Vagina (tissue), 2 donors: ENCODE results near the gene ACO1. TPM values are rescaled to one million over a fixed set of nuclear protein-coding genes. Genes with fewer than 3 reads are reported as not detected.

Experiments used
- DNase-seq, 2 donors: peaks; one replicate each; pipeline ENCODE4 v3.0.0-alpha.2; 2017; ENCODE audit errors: extremely low spot score in 2 of 2
- H3K27ac ChIP-seq: fragments of 200-600 bp; sonication (generic); one replicate; pipeline ENCODE4 v1.5.1; 2019
- H3K27me3 ChIP-seq: fragments of 200-600 bp; sonication (generic); one replicate; pipeline ENCODE4 v1.5.1; 2019
- H3K36me3 ChIP-seq, 2 donors: fragments of 200-600 bp; sonication (generic); one replicate each; pipeline ENCODE4 v1.5.1; 2017 to 2019
- H3K4me1 ChIP-seq: fragments of 200-600 bp; sonication (generic); one replicate; pipeline ENCODE4 v1.5.1; 2019
- H3K4me3 ChIP-seq, 2 donors: fragments of 200-600 bp; sonication (generic); 1 replicate in 1 of 2; 2 replicates in 1 of 2; pipeline ENCODE4 v1.5.1; 2016 to 2019
- H3K9me3 ChIP-seq: fragments of 200-600 bp; sonication (generic); one replicate; pipeline ENCODE4 v1.5.1; 2019
- POLR2A ChIP-seq, 2 donors: fragments of 450-650 bp; IDR thresholded peaks; one replicate each; pipeline ENCODE4 v1.6.1; 2017; ENCODE audit warnings: antibody characterized with exemption in 2 of 2, mild to moderate bottlenecking in 2 of 2, moderate library complexity in 2 of 2
- POLR2AphosphoS5 ChIP-seq, 2 donors: sonication (generic); formaldehyde crosslinking; IDR thresholded peaks; one replicate each; pipeline ENCODE4 v1.9.0; 2017; ENCODE audit warnings: antibody characterized with exemption in 2 of 2, mild to moderate bottlenecking in 2 of 2, low read depth in 1 of 2; ENCODE audit not compliant: insufficient read depth in 1 of 2
- intact Hi-C: fragments of 100-400 bp; cut with DNase I; formaldehyde crosslinking; loops from one replicate; pipeline ENCODE4 v1.15.1; 2023
- total RNA-seq: library from RNA; depleted of rRNA; stranded (reverse); fragments of >200 nt; gene quantifications from one replicate; pipeline ENCODE4 v1.2.3, GENCODE V29; 2016
- TF ChIP-seq, protein P1 (sequence below), 3 experiments: fragments of 450-650 bp in 2 of 3; fragments of 200-600 bp in 1 of 3; sonication (generic) in 1 of 3; IDR thresholded peaks; one replicate each; pipeline ENCODE4 v1.5.1; 2017 to 2019; ENCODE audit warnings: antibody characterized with exemption in 3 of 3, mild to moderate bottlenecking in 2 of 3, moderate library complexity in 2 of 3

Gene ACO1
- total RNA-seq, 1 donor from 2014 or later, result 23.6 TPM

DNA sequence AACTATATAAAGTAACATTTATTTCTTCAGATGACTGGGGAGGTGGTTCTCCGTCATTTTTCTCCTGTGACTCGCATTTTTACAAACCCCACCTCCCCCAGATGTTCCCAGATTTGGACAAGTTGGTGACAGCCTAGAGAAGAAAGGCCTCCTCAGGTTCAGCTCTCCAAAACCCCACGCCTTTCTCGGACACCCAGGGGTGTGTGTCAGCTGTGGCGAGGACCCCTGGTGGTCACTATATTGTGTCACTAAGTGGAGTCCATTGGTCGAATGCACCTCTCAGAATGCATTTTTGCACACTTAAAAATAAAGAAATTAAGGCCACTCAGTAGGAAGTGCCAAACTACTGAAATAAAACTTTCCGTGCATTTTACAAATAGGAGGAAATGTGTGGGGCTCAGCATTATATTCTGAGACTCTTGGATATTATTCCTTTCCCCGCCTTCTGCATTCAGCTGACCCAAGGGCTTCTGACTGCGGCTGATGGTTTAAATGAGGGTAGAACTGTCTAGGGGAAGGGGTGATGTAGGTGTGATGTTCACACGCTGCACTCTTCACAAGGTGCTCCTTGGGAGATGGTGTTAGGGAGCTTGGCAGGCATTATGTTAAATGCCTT lies 47.6 kb downstream of the ACO1 start:
- TF ChIP-seq, protein P1, sequence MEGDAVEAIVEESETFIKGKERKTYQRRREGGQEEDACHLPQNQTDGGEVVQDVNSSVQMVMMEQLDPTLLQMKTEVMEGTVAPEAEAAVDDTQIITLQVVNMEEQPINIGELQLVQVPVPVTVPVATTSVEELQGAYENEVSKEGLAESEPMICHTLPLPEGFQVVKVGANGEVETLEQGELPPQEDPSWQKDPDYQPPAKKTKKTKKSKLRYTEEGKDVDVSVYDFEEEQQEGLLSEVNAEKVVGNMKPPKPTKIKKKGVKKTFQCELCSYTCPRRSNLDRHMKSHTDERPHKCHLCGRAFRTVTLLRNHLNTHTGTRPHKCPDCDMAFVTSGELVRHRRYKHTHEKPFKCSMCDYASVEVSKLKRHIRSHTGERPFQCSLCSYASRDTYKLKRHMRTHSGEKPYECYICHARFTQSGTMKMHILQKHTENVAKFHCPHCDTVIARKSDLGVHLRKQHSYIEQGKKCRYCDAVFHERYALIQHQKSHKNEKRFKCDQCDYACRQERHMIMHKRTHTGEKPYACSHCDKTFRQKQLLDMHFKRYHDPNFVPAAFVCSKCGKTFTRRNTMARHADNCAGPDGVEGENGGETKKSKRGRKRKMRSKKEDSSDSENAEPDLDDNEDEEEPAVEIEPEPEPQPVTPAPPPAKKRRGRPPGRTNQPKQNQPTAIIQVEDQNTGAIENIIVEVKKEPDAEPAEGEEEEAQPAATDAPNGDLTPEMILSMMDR (IDR thresholded peaks at IDR 0.05), result peak in 2 of 3 experiments; percentile 40 to 49
- no peak for TF ChIP-seq POLR2AphosphoS5 (IDR thresholded peaks at IDR 0.05; ENCODE audit: insufficient read depth in 1 of 2, low read depth in 1 of 2)
- Histone ChIP-seq H3K9me3 (no peaks in the 10 kb centered on the region), H3K27me3 (no peaks in the 10 kb centered on the region), H3K27ac (no peak overlapping the region), H3K36me3 (peaks cover 0 to 30% of the 10 kb centered on the region in 2 donors), H3K4me3 (no peak overlapping the region), H3K4me1 (no peaks in the 10 kb centered on the region)
- intact Hi-C loops, result no loop called here
- DNase-seq, result no peak

DNA sequence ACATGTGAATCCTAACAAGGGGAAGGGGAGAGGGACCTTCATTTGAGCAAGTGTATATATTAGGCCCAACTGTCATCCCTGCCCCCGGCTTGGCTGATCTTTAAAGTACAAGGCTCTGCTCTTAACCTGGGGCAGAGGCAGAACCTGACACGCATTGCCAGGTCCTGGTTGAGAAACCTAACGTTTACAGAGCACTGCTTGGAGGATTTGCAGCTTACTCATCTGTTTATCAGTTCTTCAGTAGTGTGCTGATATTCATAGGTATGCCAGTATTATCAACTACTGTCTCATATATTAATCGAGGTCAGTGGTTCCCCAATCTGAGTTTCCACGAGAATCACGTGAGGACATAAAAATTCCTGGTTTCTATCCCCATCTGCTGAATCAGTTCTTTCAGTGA lies 50.4 kb downstream of the ACO1 start:
- H3K27me3 ChIP-seq, result no peaks in the 10 kb centered on the region
- H3K4me3 ChIP-seq, result no peak overlapping the region
- intact Hi-C loops, result no loop called here
- H3K4me1 ChIP-seq, result no peaks in the 10 kb centered on the region
- TF ChIP-seq POLR2AphosphoS5 (IDR thresholded peaks at IDR 0.05; ENCODE audit: insufficient read depth in 1 of 2, low read depth in 1 of 2) (no peak), POLR2A (IDR thresholded peaks at IDR 0.05) (no peak)
- TF ChIP-seq, protein P1 (IDR thresholded peaks at IDR 0.05), result no peak
- no peaks in the 10 kb centered on the region for H3K9me3 ChIP-seq
- H3K27ac ChIP-seq, result no peak overlapping the region
- DNase-seq, result no peak
- peaks cover 0 to 37% of the 10 kb centered on the region in 2 donors for H3K36me3 ChIP-seq

DNA sequence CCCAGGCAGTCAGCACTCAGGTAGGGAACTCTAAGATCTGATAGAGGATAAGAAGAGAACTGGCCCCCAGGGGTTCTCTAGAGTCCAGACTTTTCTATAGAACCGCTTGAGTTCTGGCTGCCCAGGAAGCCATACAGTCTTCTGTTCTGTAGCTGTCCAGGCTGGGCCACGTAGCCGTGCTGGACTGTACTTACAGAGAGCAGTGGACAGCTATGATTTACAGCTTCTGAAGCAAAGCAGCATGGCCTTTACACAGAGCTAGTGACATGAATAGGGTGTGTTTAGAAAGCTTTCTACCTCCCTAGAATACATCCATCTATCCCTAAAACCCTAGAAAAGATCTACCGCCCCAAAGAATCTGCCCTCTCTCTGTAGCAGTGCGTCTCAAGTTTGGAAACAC lies 57.2 kb downstream of the ACO1 start:
- H3K27me3 ChIP-seq, result no peaks in the 10 kb centered on the region
- peaks cover 0 to 36% of the 10 kb centered on the region in 2 donors for H3K36me3 ChIP-seq
- TF ChIP-seq, protein P1 (IDR thresholded peaks at IDR 0.05), result no peak
- TF ChIP-seq POLR2A (IDR thresholded peaks at IDR 0.05) (no peak), POLR2AphosphoS5 (IDR thresholded peaks at IDR 0.05; ENCODE audit: insufficient read depth in 1 of 2, low read depth in 1 of 2) (no peak)
- no peak for DNase-seq
- H3K27ac ChIP-seq, result no peak overlapping the region
- no peak overlapping the region for H3K4me3 ChIP-seq
- H3K4me1 ChIP-seq, result no peaks in the 10 kb centered on the region
- intact Hi-C loops, result no loop called here
- no peaks in the 10 kb centered on the region for H3K9me3 ChIP-seq

DNA sequence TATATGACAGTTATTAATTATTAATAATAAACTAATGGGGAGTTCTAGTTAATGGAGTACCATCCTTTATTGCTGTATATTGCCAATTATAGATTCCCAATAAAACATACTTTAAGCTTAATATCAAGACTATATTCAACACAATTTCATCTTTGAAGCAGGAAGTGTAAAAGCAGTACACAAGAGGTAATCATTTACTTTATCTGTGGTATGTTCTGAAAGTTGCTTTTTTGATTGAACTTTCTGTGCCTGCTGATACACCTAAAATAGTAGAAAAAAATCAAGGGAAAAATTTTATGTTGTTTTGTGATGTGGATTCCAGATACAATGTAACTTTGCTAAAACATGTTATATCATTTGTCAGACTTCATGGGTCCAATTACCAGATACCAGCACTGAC lies 58.0 kb downstream of the ACO1 start:
- Histone ChIP-seq H3K27me3 (no peaks in the 10 kb centered on the region), H3K36me3 (peaks cover 0 to 31% of the 10 kb centered on the region in 2 donors), H3K4me3 (no peak overlapping the region), H3K9me3 (no peaks in the 10 kb centered on the region), H3K4me1 (no peaks in the 10 kb centered on the region), H3K27ac (no peak overlapping the region)
- no peak for DNase-seq
- intact Hi-C loops, result no loop called here
- no peak for TF ChIP-seq POLR2AphosphoS5 (IDR thresholded peaks at IDR 0.05; ENCODE audit: insufficient read depth in 1 of 2, low read depth in 1 of 2)

DNA sequence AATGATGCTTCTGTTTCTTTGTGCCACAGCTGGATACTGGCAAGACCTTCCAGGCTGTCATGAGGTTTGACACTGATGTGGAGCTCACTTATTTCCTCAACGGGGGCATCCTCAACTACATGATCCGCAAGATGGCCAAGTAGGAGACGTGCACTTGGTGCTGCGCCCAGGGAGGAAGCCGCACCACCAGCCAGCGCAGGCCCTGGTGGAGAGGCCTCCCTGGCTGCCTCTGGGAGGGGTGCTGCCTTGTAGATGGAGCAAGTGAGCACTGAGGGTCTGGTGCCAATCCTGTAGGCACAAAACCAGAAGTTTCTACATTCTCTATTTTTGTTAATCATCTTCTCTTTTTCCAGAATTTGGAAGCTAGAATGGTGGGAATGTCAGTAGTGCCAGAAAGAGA lies 65.5 kb downstream of the ACO1 start:
- H3K4me3 ChIP-seq, result no peak overlapping the region
- H3K4me1 ChIP-seq, result no peaks in the 10 kb centered on the region
- H3K27me3 ChIP-seq, result no peaks in the 10 kb centered on the region
- intact Hi-C loops, result no loop called here
- H3K27ac ChIP-seq, result no peak overlapping the region
- TF ChIP-seq, protein P1 (IDR thresholded peaks at IDR 0.05), result no peak
- TF ChIP-seq POLR2AphosphoS5 (IDR thresholded peaks at IDR 0.05; ENCODE audit: insufficient read depth in 1 of 2, low read depth in 1 of 2), result no peak
- peaks cover 0 to 63% of the 10 kb centered on the region in 2 donors for H3K36me3 ChIP-seq
- no peak for DNase-seq
- no peaks in the 10 kb centered on the region for H3K9me3 ChIP-seq
